ENCODE results near the gene BLM.

- TF ChIP-seq, protein P1, sequence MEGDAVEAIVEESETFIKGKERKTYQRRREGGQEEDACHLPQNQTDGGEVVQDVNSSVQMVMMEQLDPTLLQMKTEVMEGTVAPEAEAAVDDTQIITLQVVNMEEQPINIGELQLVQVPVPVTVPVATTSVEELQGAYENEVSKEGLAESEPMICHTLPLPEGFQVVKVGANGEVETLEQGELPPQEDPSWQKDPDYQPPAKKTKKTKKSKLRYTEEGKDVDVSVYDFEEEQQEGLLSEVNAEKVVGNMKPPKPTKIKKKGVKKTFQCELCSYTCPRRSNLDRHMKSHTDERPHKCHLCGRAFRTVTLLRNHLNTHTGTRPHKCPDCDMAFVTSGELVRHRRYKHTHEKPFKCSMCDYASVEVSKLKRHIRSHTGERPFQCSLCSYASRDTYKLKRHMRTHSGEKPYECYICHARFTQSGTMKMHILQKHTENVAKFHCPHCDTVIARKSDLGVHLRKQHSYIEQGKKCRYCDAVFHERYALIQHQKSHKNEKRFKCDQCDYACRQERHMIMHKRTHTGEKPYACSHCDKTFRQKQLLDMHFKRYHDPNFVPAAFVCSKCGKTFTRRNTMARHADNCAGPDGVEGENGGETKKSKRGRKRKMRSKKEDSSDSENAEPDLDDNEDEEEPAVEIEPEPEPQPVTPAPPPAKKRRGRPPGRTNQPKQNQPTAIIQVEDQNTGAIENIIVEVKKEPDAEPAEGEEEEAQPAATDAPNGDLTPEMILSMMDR (IDR thresholded peaks at IDR 0.05) = no peak
- no peak for TF ChIP-seq ZFX (IDR thresholded peaks at IDR 0.05; ENCODE audit: borderline replicate concordance)
These were observed 1.1 kb downstream of the BLM start for GRCh38 chr15:90718232-90718631.

Measured in 22Rv1 (cell line).